ENCODE measurements around the gene ACTL6B. TPM values are rescaled to one million over a fixed set of nuclear protein-coding genes. Genes with fewer than 3 reads are reported as not detected.
A peak's percentile ranks its signal among the peaks of the same experiment; 100 is the strongest.

The ACTL6B gene
- total and polyA plus RNA-seq, 8 donors, result 0.23 to 7.7 (median 0.62) TPM

- TF ChIP-seq CTCF (IDR thresholded peaks at IDR 0.05), result no peak
- no peaks in the 10 kb centered on the region for H3K36me3 ChIP-seq
- ATAC-seq (no peak), DNase-seq (peak in 2 of 6 donors; percentile 54 to 56), FAIRE-seq (no peak)
- WGBS, 2 donors, result 50 to 59% methylated on average over 19 to 21 of the region's 21 CpGs
- intact Hi-C loops (cut with DNase I), result no loop called here
- peak overlapping the region in 2 of 4 donors; percentile 46 to 55 for H3K27ac ChIP-seq
- H3K27me3 ChIP-seq, result no peaks in the 10 kb centered on the region
- peak overlapping the region in 2 of 4 donors; percentile 67 to 83 for H3K4me3 ChIP-seq
- peaks cover 0 to 3% (median 0%) of the 10 kb centered on the region in 3 donors for H3K4me1 ChIP-seq
- no peaks in the 10 kb centered on the region for H3K9me3 ChIP-seq
These were observed 53.1 kb downstream of the ACTL6B start for GRCh38 chr7:100602889-100603725.

GRCh38 chr7:100600730-100601038 lies 55.6 kb downstream of the ACTL6B start:
- FAIRE-seq (no peak), DNase-seq (no peak), ATAC-seq (no peak)
- Histone ChIP-seq H3K36me3 (no peaks in the 10 kb centered on the region), H3K9me3 (no peaks in the 10 kb centered on the region), H3K4me3 (no peak overlapping the region), H3K4me1 (peaks cover 0 to 3% (median 0%) of the 10 kb centered on the region in 3 donors), H3K27me3 (no peaks in the 10 kb centered on the region), H3K27ac (no peak overlapping the region)
- intact Hi-C loops (cut with DNase I), result no loop called here
- 66 to 71% methylated on average over 9 of the region's 9 CpGs for WGBS, 2 donors
- TF ChIP-seq CTCF (IDR thresholded peaks at IDR 0.05), result no peak

GRCh38 chr7:100599911-100600729 lies 56.1 kb downstream of the ACTL6B start:
- FAIRE-seq (no peak), ATAC-seq (no peak), DNase-seq (no peak)
- no peaks in the 10 kb centered on the region for H3K27me3 ChIP-seq
- H3K27ac ChIP-seq, result no peak overlapping the region
- WGBS, 2 donors, result 59 to 60% methylated on average over 18 of the region's 18 CpGs
- H3K9me3 ChIP-seq, result no peaks in the 10 kb centered on the region
- no peaks in the 10 kb centered on the region for H3K36me3 ChIP-seq
- H3K4me1 ChIP-seq, result peaks cover 0 to 3% (median 0%) of the 10 kb centered on the region in 3 donors
- intact Hi-C loops (cut with DNase I), result no loop called here
- TF ChIP-seq CTCF (IDR thresholded peaks at IDR 0.05), result no peak
- H3K4me3 ChIP-seq, result no peak overlapping the region

GRCh38 chr7:100598425-100598824 lies 57.8 kb downstream of the ACTL6B start:
- TF ChIP-seq CTCF (IDR thresholded peaks at IDR 0.05), result no peak
- Histone ChIP-seq H3K9me3 (no peaks in the 10 kb centered on the region), H3K36me3 (no peaks in the 10 kb centered on the region), H3K4me1 (no peaks in the 10 kb centered on the region), H3K4me3 (no peak overlapping the region), H3K27ac (no peak overlapping the region), H3K27me3 (no peaks in the 10 kb centered on the region)
- ATAC-seq (no peak), FAIRE-seq (no peak), DNase-seq (no peak)
- intact Hi-C loops (cut with DNase I), result no loop called here
- WGBS, 2 donors, result 90 to 94% methylated on average over 4 of the region's 4 CpGs
